Right ventricle myocardium inferior (tissue), 1 donor: ENCODE results near the gene TCOF1. TPM values are rescaled to one million over a fixed set of nuclear protein-coding genes. Genes with fewer than 3 reads are reported as not detected.

ENCODE experiments used
- ATAC-seq: fragments of 200-7000 bp; cut with Tn5 transposase; one replicate; pipeline ENCODE4 v1.9.1; 2020; ENCODE audit warnings: mild to moderate bottlenecking, moderate library complexity
- DNase-seq: peaks from one replicate; pipeline ENCODE4 v3.0.0; 2021; ENCODE audit errors: missing footprints
- intact Hi-C: fragments of 100-400 bp; cut with DNase I; formaldehyde crosslinking; loops from one replicate; pipeline ENCODE4 v1.11.0; 2022
- total RNA-seq: library from RNA; stranded (reverse); fragmentation: NEBNext Ultra II Directional; extraction: Animal tissue kit (Norgen Biotek cat#: 25700); gene quantifications from one replicate; pipeline ENCODE4 v1.2.1, GENCODE V29; 2021
- donor health status: DM: no; HTN: yes; CAD: no; lungs with severe emphysema.

Gene TCOF1
- total RNA-seq, 1 donor from 2014 or later: 17.8 TPM

DNA sequence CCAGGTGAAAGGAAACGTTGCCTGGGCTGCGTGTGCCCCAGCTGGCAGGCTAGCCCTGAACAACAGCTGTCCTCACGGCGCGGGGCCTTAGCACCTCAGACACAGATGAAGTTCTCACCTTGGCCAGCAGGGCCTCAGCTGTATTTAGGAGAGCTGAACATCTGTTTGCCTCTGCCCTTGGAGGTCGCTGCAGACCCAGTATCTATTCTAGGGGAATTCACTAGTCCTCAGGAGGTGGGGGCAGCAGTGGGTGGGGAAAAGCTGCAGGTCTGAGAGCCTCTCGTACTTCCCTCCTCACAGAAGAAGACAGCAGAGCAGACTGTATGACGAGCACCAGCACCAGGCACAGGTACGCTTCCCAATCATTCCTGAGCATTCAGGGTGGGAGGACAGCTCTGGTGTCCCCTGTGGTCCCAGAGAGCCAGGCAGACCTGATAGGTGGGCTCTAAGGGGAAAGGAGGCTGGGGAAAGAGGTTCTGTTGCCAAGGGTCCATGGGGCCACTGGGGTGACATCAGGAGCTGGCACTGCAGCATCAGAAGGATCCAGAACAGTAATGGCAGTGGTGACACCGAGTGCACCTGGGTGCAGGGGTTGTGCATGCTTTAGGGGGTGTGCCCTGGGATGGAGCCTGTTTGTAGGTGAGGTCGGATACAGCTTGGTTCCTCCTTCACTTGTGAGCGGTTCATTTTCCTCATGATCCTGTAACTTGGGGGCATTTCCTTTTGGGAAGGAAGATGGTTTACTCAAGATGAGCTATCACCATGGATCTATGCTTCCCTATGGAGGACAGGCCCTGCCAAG is 41.4 kb downstream of the TCOF1 start:
- ATAC-seq (no peak), DNase-seq (no peak)
- intact Hi-C loops: no loop called here

DNA sequence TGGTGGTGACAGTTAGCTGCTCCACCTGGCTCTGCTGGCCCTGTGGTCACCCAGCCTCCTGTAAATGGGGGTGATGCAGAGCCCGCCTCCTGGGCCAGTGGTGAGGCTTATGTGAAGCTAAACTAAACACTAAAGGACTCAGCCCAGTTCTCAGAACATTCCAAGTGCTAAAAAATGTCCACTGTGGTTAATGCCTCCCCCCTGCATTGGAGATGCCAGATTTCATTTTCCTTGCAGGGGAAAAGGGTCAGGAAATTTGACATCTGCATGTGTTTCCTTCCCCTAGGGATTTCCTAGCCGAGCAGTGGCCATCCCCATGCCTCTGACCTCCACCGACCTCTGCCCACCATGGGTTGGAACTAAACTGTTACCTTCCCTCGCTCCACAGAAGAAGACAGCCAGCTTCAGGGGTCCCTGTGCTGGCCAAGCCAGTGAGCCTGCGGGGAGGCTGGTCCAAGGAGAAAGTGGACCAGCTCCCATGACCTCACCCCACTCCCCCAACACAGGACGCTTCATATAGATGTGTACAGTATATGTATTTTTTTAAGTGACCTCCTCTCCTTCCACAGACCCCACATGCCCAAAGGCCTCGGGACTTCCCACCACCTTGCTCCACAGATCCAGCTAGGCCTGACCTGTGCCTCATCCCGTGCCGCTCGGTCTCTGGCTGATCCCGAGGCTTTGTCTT is 42.2 kb downstream of the TCOF1 start:
- DNase-seq: no peak
- intact Hi-C loops: loop anchor here (5.0 kb wide), 1 partner anchor 38 kb away; no protein-coding TSS in a partner anchor
- no peak for ATAC-seq

DNA sequence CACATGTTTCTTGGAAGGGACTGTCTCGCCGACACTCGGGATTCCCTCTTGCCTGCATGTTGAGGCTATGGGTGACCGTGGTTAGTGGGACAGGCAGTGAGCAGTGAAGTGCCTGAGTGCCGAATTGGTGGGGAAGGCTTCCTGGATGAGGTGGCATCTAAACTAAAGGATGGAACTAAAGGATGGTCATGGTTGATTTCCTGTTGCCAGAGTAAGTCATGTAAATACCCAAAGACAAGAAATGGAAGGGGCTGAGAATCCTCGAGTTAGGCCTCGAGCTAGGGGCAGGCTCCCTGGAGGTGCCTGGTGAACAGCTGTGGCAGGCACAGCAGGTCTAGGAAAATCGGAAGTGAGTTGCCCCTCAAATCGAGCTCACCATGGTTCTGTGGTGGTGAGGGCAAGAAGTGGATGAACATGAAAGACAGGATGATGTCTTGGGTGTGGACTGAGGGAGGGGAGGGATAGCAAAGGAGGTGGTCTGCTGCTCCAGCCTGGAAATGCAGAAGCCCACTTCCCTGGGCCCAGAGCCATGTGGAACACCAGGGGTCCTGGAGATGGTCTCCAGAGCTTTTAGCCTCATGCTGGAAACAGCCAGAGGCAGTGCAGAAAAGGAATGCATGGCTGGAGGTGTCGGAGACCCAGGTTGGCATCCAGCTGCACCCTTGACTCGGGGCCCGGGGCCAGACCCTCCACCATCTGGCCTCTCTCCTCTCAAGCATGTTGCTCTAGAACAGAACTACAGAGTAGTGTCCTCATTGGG is 43.0 kb downstream of the TCOF1 start:
- no peak for ATAC-seq

DNA sequence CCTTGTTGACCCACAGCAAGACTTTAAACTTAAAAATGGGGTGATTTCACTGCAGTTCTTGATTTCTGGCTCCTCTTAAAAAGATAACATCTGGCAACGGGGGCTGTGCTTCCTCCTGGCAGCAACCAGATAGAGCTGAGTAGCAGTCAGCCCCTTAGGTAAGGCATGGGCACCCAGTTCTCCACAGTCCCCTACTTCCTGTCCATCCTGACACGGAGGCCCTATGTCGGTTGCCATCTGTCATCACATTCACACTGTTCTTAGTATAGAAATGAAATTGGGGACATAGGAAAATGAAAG is 43.5 kb downstream of the TCOF1 start:
- DNase-seq: no peak
- intact Hi-C loops: loop anchor here (5.0 kb wide), 1 partner anchor 36 kb away; no protein-coding TSS in a partner anchor
- ATAC-seq: no peak

More for the DNA sequence above, 43.0 kb downstream of the TCOF1 start:
- no peak for DNase-seq
- intact Hi-C loops: loop anchor here (5.0 kb wide), 1 partner anchor 37 kb away; no protein-coding TSS in a partner anchor

DNA sequence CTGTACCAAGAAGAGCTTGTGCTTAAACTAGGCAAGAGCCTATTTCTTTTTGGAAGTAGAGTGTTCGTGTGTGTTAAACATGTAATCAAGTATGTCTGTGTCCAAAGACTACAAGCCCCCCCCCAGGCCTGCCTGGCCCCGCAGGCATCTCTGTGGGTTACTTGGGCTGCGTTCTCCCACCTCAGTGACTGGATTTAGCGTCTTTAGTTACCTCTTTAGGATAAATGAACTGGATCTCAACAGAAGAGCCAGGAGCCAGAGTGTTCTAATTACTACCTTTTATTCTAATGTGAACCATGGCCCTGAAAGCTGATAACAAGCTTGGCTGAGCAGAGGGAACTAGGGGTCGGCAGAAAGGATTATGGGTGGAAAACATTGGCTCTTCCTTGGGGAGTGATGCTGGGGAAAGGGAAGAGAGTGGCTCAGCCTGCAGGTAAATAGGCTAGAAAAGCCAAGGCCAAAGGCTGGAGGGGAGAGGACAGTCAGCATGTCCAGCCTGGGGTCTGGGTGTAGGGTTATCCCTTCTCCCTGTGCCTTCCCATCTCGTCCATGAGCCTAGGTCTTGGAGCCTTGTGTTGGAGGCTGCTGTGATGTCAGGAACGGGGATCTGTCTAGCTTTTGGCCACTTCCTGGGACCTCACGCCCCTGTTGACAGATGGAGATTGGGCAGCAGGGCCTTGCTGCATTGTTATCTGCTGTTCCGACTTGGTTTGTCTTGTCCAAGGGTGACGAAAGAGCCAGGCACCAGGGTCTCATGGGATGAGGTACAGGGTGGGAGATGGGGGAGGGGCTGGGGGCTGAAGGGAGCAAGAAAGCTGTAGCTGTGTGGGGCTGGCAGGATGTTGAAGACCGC is 44.1 kb downstream of the TCOF1 start:
- ATAC-seq: no peak
- no peak for DNase-seq
- intact Hi-C loops: loop anchor here (5.0 kb wide), 1 partner anchor 36 kb away; no protein-coding TSS in a partner anchor

DNA sequence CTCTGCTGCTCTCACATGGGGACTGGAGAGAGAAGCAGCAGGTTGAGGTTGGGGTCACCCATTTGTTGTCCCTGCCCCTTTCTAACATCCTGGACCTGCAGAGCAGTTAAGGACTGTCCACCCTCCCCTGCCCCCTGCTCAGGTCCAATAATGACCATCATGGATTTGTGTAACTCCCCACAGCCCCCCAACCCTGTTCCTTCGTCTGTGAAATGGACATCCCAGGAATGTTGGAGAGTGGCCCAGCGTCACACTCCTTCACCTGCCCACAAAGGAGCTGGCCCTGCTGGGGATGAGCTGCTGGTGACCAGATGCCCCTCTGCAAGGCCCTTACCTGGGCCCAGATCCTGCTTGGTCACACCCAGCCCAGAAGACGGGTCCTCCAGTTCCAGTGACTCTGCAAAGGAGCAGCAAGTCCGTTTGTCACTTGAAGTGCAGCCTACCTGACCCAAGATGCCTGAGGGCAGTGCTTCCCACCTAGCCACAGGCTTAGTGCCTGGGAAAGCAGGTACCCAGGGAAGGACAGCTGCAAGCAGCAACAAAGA is 44.8 kb downstream of the TCOF1 start:
- intact Hi-C loops: loop anchor here (5.0 kb wide), 1 partner anchor 35 kb away; no protein-coding TSS in a partner anchor
- no peak for ATAC-seq
- no peak for DNase-seq

DNA sequence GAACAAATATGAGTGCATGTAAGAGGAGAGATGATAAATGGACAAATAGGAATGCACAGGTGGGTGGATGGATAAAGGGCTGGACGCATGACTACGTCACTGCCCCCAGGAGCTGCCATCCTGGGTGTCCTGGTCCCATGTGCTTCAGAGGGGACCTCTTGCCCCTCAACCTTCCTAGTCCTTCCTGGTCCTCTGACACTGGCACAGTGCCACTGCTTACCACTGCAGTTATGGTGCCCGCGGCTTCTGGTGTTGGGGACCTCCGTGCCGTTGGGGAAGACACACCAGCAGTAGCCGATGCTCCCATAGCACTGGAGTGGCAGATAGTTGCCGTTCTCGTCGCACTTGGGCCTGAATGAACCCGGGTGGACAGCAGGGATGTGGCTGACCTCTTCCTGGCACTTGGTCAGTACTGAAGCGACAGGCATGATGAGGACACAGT is 45.4 kb downstream of the TCOF1 start:
- intact Hi-C loops: loop anchor here (5.0 kb wide), 1 partner anchor 34 kb away; no protein-coding TSS in a partner anchor
- ATAC-seq: no peak
- DNase-seq: no peak

DNA sequence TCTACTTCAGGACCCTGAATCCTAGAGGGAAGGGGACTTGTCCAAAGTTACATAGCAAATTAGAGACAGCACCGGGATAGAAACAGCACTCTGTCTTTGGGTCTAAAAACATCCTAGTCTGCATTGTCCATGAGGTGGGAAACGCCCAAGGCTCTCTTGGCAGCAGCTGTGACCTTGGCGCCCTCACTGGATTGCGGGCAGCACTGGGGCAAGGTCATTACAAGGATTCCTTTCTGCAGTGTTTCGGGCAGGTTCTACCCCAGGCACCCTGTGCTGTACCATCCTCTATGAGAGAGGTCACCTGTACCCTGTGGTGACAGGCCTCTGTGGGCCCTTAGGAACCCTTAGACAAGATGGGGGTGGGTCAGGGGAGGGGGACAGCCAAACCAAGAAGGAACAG is 46.6 kb downstream of the TCOF1 start:
- no peak for ATAC-seq
- DNase-seq: no peak
- intact Hi-C loops: loop anchor here (5.0 kb wide), 1 partner anchor 33 kb away; no protein-coding TSS in a partner anchor

DNA sequence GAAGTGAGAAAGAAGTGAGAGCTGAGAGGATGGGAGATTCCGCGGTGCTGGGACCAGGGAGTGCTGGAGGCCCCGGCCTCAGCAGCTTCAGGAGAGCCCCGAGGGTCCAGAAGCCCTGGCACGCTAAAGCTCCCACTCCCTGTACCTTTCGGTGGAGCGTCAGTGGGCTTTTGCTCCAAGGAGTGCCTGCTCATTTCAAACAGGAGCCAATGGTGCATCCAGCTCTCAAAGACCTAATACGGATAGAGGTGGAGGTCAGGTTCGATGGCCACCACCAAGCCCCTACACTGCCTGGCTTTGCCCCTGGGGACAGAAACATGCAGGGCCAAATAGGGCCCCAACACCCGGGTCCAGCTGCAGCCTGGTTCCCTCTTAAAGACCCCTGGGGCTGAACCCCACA is 47.0 kb downstream of the TCOF1 start:
- intact Hi-C loops: loop anchor here (5.0 kb wide), 1 partner anchor 33 kb away; no protein-coding TSS in a partner anchor
- DNase-seq (no peak), ATAC-seq (no peak)

DNA sequence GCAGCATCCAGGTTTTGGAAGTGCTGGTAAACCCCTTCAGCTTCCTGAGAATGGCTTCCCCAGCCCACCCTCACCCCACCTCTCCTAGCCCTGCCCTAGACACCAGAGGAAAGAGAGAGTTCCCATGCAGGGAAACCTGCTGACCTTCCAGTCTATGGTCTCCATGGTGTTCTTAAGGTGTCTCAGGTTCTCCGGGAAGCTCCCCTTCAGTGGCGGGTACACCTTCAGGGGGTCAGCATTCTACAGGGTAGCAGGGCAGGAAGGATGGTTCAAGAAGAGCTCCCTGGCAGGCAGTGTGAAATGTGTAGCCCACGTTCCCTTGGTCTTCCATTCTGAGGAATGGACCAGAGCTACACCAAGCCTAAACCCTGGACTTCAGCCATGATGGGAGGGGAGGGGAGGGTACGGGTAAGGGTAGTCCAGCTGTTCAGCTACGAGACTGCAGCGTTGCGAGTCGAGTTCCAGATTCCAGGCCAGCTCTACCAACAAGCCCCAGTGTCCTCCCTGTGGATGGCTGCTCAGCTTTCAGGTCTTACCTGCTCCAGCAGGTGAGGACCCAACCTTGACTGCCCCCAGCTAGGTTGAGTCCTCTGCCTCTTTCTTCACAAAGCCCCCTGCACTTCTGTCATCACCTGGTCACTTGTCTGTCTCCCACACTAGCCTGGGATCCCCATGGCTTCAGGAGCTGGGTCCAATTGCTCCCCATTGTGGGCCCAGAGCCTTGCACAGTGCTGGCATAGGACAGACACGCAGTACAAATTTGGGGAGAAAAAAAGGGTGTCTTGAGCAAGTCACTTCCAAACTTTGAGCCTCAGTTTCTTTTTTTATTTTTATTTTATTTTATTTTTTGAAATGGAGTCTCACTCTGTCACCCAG is 47.7 kb downstream of the TCOF1 start:
- DNase-seq (no peak), ATAC-seq (no peak)
- intact Hi-C loops: loop anchor here (5.0 kb wide), 1 partner anchor 32 kb away; no protein-coding TSS in a partner anchor

DNA sequence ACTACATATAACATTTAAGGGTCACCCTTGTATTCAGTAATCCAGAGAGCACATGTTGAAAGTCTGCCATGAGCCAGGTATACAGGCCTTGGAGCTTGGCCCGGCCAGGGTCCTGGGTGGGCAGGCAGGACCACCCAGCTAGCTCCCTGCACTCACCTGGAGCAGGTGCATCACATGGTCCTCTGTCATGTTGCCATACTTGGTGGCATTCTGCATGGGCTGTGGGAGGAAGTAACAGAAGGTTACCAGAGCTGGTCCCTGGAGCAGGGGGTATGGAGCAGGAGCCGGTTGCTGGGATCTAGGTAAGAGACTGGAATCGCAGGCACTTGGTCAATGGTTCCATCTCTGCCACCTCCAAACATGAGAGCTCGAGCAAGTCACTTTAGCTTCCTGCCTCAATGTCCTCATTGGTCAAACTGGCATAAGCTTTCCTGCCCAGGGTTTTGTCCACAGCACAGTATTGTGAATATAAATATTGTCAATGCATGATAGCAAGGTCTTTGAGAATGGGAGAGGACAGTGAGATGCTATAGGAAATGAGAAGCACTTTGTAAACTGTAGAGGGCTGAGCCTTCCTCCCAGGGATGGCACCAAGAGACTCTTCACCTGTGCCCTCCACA is 48.7 kb downstream of the TCOF1 start:
- intact Hi-C loops: no loop called here
- ATAC-seq: no peak
- no peak for DNase-seq

DNA sequence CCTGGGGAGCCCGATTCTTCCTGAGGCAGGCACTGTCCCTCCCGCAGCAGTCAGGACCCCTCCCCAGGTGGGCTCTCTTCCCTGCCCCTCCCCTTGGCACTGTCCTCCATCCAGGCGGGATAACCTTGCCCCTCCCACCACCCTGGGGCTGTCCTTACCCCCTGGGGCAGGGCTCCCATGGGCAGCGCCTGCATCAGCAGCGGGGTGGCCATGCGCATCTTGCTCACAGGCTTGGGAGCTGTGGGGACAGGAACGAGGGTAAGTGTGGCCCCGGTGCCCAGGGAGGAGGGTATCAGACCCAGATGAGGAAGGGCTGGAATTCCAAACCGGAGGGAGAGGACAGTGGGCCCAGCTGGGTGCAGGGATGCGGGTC is 49.2 kb downstream of the TCOF1 start:
- DNase-seq (no peak), ATAC-seq (no peak)
- intact Hi-C loops: no loop called here

DNA sequence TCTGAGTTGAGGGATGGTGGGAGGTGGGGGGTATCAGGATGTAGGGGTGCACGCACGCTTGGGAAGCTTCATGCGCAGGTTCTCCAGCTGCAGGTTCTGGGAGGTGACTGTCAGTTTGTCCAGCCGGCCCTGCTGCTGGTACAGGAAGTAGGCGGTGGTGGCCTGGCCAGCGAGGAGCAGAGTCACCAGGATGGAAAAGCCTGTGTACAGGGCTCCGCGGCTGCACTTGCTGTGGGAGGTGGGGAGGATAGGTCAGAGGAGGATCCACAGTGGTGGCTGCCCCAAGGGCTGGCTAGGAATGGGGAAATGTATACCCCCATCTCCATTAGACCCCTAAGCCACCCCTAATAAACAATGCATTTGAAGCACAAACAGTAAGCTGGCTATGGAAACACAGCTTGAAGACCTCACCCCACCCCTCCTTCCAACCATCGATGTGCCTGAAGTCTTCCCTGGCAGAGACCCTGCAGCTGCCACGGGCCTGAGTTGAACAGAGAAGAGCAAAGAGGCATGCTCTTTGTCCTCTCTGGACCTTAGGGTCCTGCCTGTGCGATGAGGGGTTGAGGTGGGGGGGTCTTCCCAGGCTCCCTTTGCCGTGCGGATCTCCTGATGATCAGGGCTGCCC is 49.7 kb downstream of the TCOF1 start:
- no peak for DNase-seq
- ATAC-seq: no peak
- intact Hi-C loops: no loop called here

DNA sequence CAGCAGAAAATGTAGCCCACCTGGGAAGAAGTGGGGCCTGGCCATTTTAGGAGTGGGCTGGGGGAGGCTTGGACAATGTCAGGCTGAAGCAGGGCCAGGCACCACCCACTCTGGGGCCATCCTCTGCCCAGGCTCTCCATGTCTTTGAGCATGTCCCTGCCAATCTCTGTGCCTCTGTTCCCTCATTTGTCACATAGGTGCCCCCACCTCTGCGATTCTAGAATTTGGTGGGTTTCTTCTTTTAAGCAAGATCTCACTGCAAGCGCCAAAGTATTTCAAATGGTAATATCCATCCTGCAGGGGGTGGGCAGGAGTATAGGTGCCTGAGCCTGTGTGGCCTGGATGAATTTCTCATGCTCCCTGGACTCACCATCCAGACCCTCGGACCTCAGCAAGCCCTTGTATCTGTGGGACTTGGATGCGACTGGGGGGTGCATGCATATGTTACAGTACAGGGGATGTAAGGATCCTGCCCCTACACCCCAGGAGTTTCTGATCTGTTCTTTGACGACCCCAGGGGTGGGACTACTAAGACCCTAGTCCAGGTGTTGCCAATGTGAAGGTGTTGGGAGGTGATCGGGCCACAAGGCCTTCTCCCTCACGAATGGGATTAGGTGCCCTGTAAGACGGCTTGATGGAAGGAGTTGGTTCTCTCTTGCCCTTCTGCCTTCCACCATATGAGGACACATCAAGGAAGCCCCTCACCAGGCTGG is 50.9 kb downstream of the TCOF1 start:
- intact Hi-C loops: no loop called here

DNA sequence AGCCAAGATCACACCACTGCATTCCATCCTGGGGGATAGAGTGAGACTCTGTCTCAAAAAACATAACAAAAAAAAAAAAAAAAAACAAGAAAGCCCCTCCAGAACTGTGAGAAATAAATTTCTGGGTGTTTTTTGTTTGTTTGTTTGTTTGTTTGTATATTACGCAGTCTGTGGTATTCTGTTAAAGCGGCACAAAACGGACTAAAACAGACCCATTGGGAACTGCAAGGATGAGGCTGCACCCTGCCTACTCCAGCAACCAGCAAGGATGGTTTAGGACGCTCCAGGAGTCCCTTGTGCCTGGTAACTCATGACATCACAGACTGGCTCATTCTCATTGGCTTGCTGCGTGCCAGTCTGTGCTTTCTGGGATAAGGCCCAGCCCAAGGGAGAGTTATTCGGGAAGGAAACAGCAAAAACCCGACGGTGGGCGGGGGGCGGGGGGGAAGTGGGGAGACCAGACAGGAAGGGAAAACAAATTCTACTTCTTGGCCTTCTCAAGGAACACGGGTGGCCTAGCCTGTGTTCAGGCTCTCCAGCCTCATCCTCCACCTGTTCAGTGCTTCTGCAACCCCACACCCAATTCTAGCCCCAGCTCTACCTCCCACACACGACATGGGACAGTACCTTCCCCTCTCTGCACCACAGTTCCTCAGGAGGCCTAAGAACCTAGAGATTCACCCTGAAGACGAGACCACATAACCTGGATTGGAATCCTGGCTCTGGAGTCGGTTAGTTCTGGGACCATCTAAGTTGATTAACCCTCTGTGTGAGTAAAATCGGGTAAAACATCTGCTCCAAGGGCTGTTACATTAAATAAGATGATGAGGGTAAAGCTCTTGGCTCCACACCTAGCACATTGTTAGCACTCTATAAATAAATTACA is 52.4 kb downstream of the TCOF1 start:
- peak; percentile 79 for DNase-seq
- intact Hi-C loops: no loop called here
- ATAC-seq: peak; percentile 90

More for the DNA sequence above, 50.9 kb downstream of the TCOF1 start:
- ATAC-seq: no peak
- no peak for DNase-seq
